Spleen (tissue), 11 donors: ENCODE measurements around the gene NPY4R. TPM values are rescaled to one million over a fixed set of nuclear protein-coding genes. Genes with fewer than 3 reads are reported as not detected.
"Not testable (repeated sequence)": the region's sequence is repeated elsewhere in the genome, so short reads cannot be mapped to it uniquely, and the experiment has no call there.

Experiments used
- DNase-seq: peaks from one replicate; pipeline ENCODE4 v3.0.0-alpha.2; 2020
- H3K27ac ChIP-seq, 8 donors: fragments of 200-600 bp; sonication (generic) in 7 of 8; 1 replicate in 4 of 8; 2 replicates in 4 of 8; pipeline versions ENCODE4 v1.5.0 to v1.8.0; 2016 to 2021; ENCODE audit warnings: inconsistent platforms in 4 of 8, mild to moderate bottlenecking in 4 of 8, moderate library complexity in 1 of 8
- H3K27me3 ChIP-seq, 7 donors: fragments of 200-600 bp; sonication (generic) in 6 of 7; replicated peaks in 1 of 7; 1 replicate in 4 of 7; 2 replicates in 3 of 7; pipeline versions ENCODE4 v1.5.0 to v1.8.0; 2016 to 2021; ENCODE audit warnings: inconsistent platforms in 3 of 7, mild to moderate bottlenecking in 1 of 7
- H3K36me3 ChIP-seq, 6 donors: fragments of 200-600 bp; sonication (generic) in 5 of 6; 1 replicate in 4 of 6; 2 replicates in 2 of 6; pipeline versions ENCODE4 v1.5.0 to v1.8.0; 2016 to 2021; ENCODE audit warnings: inconsistent platforms in 2 of 6
- H3K4me1 ChIP-seq, 6 donors: fragments of 200-600 bp; sonication (generic) in 5 of 6; 1 replicate in 3 of 6; 2 replicates in 3 of 6; pipeline versions ENCODE4 v1.5.0 to v1.8.0; 2016 to 2021; ENCODE audit warnings: inconsistent platforms in 3 of 6
- H3K4me3 ChIP-seq, 8 donors: fragments of 200-600 bp; sonication (generic) in 7 of 8; 1 replicate in 4 of 8; 2 replicates in 4 of 8; pipeline versions ENCODE4 v1.5.0 to v1.8.0; 2016 to 2021; ENCODE audit warnings: inconsistent platforms in 4 of 8, mild to moderate bottlenecking in 4 of 8, moderate library complexity in 2 of 8
- H3K9me3 ChIP-seq, 8 donors: fragments of 200-600 bp; sonication (generic) in 7 of 8; 1 replicate in 4 of 8; 2 replicates in 4 of 8; pipeline versions ENCODE4 v1.5.0 to v1.8.0; 2016 to 2021; ENCODE audit warnings: inconsistent platforms in 4 of 8
- WGBS, 5 donors: extraction: QIAGEN DNeasy Blood & Tissue Kit in 3 of 5; methylation state at CpG; one replicate each; pipeline versions ENCODE4 v1.1.5 to v1.1.7; 2013 to 2018; 5-methylcytosine and 5-hydroxymethylcytosine counted together
- intact Hi-C: fragments of 100-400 bp; cut with DNase I; formaldehyde crosslinking; loops from one replicate; pipeline ENCODE4 v1.15.0; 2023; ENCODE audit warnings: low total_unique reads
- polyA plus RNA-seq, 3 donors: library from polyadenylated mRNA; stranded (reverse); fragments of 200-250 nt; gene quantifications; one replicate each; pipeline ENCODE4 v1.2.1, GENCODE V29; 2013
- total RNA-seq, 7 donors: library from RNA; depleted of rRNA in 3 of 7; stranded (reverse); fragments of >200 nt in 3 of 7; fragmentation: NEBNext Ultra II Directional in 4 of 7; extraction: Animal tissue kit (Norgen Biotek cat#: 25700) in 4 of 7; gene quantifications; one replicate each; pipeline versions ENCODE4 v1.1.0 to v1.2.1, GENCODE V29; 2016 to 2021
- donor health status: healthy with polysubstance abuse.
- donor health status: DM: no; HTN: no; CAD: no; lungs with moderate emphysema.
- donor health status: DM: no; HTN: no; CAD: no.
- donor health status: Bipolar disorder and iron deficiency.
- donor health status: healthy.
- donor health status: DM: no; HTN: no; CAD: no.
- donor health status: DM: yes; HTN: yes; CAD: no.

Gene NPY4R
- total and polyA plus RNA-seq, 10 donors: not detected

GRCh38 chr10:46498985-46499703 is 33.4 kb upstream of the NPY4R start:
- H3K4me1 ChIP-seq, H3K9me3 ChIP-seq, H3K36me3 ChIP-seq, H3K27me3 ChIP-seq, H3K4me3 ChIP-seq, intact Hi-C loops, H3K27ac ChIP-seq: not testable (repeated sequence)
- peak; percentile 27 for DNase-seq
- WGBS, 5 donors: 50 to 81% (median 59%) methylated on average over 2 of the region's 5 CpGs; no CpG with 5 or more reads in 1 of the 5 donors

GRCh38 chr10:46497878-46498277 is 32.1 kb upstream of the NPY4R start:
- WGBS, 5 donors: no CpG with 5 or more reads among the region's 2 CpGs
- H3K4me3 ChIP-seq, H3K4me1 ChIP-seq: not testable (repeated sequence)

GRCh38 chr10:46497401-46497800 is 31.6 kb upstream of the NPY4R start:
- no CpG with 5 or more reads among the region's 4 CpGs for WGBS, 5 donors
- DNase-seq, H3K27me3 ChIP-seq, H3K27ac ChIP-seq, H3K4me3 ChIP-seq, H3K4me1 ChIP-seq, intact Hi-C loops, H3K9me3 ChIP-seq, H3K36me3 ChIP-seq: not testable (repeated sequence)

More at GRCh38 chr10:46497878-46498277, 32.1 kb upstream of the NPY4R start:
- H3K27me3 ChIP-seq, H3K27ac ChIP-seq, H3K36me3 ChIP-seq, DNase-seq, intact Hi-C loops, H3K9me3 ChIP-seq: not testable (repeated sequence)

GRCh38 chr10:46491364-46492114 is 25.8 kb upstream of the NPY4R start:
- H3K27ac ChIP-seq, H3K36me3 ChIP-seq, intact Hi-C loops, H3K4me1 ChIP-seq, H3K27me3 ChIP-seq, H3K4me3 ChIP-seq, H3K9me3 ChIP-seq: not testable (repeated sequence)
- peak; percentile 11 for DNase-seq
- 80% methylated on average over 1 of the region's 1 CpG; no CpG with 5 or more reads in 4 of the 5 donors for WGBS, 5 donors

GRCh38 chr10:46490285-46490684 is 24.5 kb upstream of the NPY4R start:
- H3K4me3 ChIP-seq, H3K4me1 ChIP-seq, H3K27ac ChIP-seq, H3K9me3 ChIP-seq, H3K27me3 ChIP-seq, intact Hi-C loops, H3K36me3 ChIP-seq: not testable (repeated sequence)
- 88 to 95% (median 89%) methylated on average over 6 to 9 of the region's 11 CpGs; no CpG with 5 or more reads in 1 of the 5 donors for WGBS, 5 donors
- DNase-seq: peak; percentile 29

GRCh38 chr10:46486459-46486858 is 20.7 kb upstream of the NPY4R start:
- H3K27me3 ChIP-seq, H3K9me3 ChIP-seq, H3K36me3 ChIP-seq, H3K4me1 ChIP-seq, DNase-seq, intact Hi-C loops, H3K4me3 ChIP-seq, H3K27ac ChIP-seq: not testable (repeated sequence)
- WGBS, 5 donors: no CpG with 5 or more reads among the region's 2 CpGs

GRCh38 chr10:46474746-46475320 is 9.1 kb upstream of the NPY4R start:
- H3K4me1 ChIP-seq, H3K36me3 ChIP-seq, H3K27me3 ChIP-seq, intact Hi-C loops, H3K4me3 ChIP-seq, H3K27ac ChIP-seq, H3K9me3 ChIP-seq: not testable (repeated sequence)
- DNase-seq: peak; percentile 20
- 63 to 100% (median 86%) methylated on average over 1 to 3 of the region's 3 CpGs; no CpG with 5 or more reads in 1 of the 5 donors for WGBS, 5 donors

- H3K4me1 ChIP-seq, intact Hi-C loops, H3K27me3 ChIP-seq, H3K36me3 ChIP-seq, H3K9me3 ChIP-seq, H3K27ac ChIP-seq, H3K4me3 ChIP-seq: not testable (repeated sequence)
- peak; percentile 10 for DNase-seq
- 43 to 92% (median 82%) methylated on average over 2 to 3 of the region's 3 CpGs for WGBS, 5 donors
These were observed 8.0 kb upstream of the NPY4R start for GRCh38 chr10:46473758-46474157.

GRCh38 chr10:46470134-46470533 is 4.4 kb upstream of the NPY4R start:
- H3K9me3 ChIP-seq, H3K4me3 ChIP-seq, H3K4me1 ChIP-seq, H3K27me3 ChIP-seq, H3K36me3 ChIP-seq, H3K27ac ChIP-seq, DNase-seq, intact Hi-C loops: not testable (repeated sequence)
- WGBS, 5 donors: no CpG with 5 or more reads among the region's 1 CpG
